ENCODE results near the gene RUNDC3A.

DNA sequence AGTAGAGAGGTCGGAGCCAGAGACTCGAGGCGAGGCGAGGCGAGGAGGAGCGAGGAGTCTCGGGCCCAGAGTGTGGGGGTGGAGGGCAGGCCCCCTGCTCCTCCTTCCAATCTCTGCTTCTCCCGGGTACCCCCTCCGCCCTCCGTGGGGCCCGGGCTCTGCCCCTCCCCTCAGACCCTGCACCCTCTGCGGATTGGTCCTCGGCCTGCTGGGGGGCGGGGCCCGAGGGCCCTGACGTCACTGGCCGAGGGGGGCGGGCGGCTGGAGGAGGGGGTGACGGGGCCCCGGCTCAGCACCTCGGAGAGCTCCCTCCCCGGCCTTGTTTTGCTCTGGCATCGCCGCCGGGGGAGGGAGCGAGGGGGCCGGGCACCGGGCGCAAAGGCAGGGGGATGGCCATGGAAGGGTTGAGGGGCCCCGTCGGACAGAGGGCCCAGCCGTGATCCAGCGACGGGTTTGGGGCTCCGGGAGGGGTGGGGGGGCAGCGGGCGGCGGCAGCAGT is at the start of gene RUNDC3A:
- TF ChIP-seq POLR2A (IDR thresholded peaks at IDR 0.05; ENCODE audit: low read depth, low read length) = no peak
- no peak for TF ChIP-seq TAF1 (IDR thresholded peaks at IDR 0.05; ENCODE audit: low read depth, low read length)
- TF ChIP-seq POLR2AphosphoS5 (IDR thresholded peaks at IDR 0.05; ENCODE audit: low read depth, low read length) = no peak
